Measurements from ENCODE around the gene HMCES.

Gene HMCES, protein sequence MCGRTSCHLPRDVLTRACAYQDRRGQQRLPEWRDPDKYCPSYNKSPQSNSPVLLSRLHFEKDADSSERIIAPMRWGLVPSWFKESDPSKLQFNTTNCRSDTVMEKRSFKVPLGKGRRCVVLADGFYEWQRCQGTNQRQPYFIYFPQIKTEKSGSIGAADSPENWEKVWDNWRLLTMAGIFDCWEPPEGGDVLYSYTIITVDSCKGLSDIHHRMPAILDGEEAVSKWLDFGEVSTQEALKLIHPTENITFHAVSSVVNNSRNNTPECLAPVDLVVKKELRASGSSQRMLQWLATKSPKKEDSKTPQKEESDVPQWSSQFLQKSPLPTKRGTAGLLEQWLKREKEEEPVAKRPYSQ

DNA sequence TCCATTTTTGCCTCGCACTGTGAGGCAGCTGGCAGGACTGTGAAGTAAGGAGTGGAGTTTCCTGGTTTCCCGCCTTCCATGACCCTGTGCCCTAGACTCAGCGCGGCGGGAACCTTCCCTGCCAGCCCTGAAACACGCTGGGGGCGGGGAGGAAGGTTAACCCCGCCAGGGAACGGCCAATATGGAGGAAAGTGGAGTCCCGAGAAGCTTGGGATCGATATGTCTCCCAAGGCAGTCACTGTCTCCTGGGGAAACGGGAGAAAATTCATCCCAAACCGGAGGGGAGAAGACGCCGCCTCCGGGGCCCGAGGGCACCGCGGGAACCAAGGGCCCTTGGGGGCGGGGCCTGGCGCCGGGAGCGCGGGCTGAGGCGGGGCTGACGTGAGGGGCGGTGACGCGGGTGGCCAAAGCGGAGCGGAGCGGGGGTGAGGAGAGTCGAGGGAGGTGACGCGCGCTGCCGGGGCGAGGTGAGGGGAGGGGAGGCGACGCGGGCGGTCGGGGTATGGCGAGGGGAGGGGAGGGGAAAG, at the start of gene HMCES:
Gene HMCES (plus strand): TSS at position 432 of the 527 bp plus-strand sequence. CDS start 863 bp downstream, outside the sequence.
- peak within 1 kb of the TSS; percentile 71 for H3K4me3 ChIP-seq (ENCODE audit: low read depth, low read length)
- no peak for DNase-seq (ENCODE audit: low read depth)
- TF ChIP-seq, protein P1, sequence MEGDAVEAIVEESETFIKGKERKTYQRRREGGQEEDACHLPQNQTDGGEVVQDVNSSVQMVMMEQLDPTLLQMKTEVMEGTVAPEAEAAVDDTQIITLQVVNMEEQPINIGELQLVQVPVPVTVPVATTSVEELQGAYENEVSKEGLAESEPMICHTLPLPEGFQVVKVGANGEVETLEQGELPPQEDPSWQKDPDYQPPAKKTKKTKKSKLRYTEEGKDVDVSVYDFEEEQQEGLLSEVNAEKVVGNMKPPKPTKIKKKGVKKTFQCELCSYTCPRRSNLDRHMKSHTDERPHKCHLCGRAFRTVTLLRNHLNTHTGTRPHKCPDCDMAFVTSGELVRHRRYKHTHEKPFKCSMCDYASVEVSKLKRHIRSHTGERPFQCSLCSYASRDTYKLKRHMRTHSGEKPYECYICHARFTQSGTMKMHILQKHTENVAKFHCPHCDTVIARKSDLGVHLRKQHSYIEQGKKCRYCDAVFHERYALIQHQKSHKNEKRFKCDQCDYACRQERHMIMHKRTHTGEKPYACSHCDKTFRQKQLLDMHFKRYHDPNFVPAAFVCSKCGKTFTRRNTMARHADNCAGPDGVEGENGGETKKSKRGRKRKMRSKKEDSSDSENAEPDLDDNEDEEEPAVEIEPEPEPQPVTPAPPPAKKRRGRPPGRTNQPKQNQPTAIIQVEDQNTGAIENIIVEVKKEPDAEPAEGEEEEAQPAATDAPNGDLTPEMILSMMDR (IDR thresholded peaks at IDR 0.05; ENCODE audit: low read depth, low read length, missing control alignments): no peak

- TF ChIP-seq, protein P1 (IDR thresholded peaks at IDR 0.05; ENCODE audit: low read depth, low read length, missing control alignments): no peak
Measured at GRCh38 chr3:129228891-129229585, 49.6 kb upstream of the HMCES start.

GRCh38 chr3:129230311-129231019, 48.2 kb upstream of the HMCES start:
- TF ChIP-seq, protein P1 (IDR thresholded peaks at IDR 0.05; ENCODE audit: low read depth, low read length, missing control alignments): no peak
- no peak for DNase-seq (ENCODE audit: low read depth)
- H3K4me3 ChIP-seq (ENCODE audit: low read depth, low read length): no peak overlapping the region

More at GRCh38 chr3:129228891-129229585, 49.6 kb upstream of the HMCES start:
- no peak overlapping the region for H3K4me3 ChIP-seq (ENCODE audit: low read depth, low read length)
- no peak for DNase-seq (ENCODE audit: low read depth)

DNA sequence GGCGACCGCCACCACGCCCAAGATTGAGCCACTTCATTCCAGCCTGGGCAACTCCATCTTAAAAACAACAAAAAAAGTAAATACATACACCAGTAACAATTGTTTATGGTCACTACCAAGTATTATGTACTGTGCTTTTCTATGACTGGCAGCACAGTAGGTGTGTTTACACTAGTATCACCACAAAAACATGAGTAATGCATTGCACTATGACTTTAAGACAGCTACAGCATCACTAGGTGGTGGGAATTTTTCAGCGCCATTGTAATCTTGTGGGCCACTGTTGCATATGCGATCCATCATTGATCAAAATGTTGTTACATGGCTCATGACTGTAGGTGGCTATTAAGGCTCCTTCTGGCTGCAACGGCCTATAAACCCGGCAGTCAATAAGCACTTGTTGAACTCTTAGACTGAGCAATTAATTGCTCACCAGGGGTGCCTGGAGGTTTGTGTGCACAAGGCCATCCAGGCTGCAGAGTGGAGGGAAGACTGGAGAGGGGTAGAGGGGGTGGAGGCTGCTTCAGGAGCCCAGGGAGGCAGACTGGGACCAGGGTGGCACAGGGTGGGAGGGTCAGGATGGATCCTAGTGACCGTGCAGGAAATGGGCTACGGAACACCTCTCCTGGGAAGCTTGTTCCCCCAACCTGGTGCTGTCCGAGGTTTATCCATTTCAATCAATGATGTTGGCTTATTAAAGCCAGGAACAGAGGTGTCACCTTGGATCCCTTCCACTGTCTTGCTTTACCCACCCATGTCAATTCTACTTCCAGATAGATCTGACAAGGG, 47.1 kb upstream of the HMCES start:
- DNase-seq (ENCODE audit: low read depth): no peak
- TF ChIP-seq, protein P1 (IDR thresholded peaks at IDR 0.05; ENCODE audit: low read depth, low read length, missing control alignments): no peak
- no peak overlapping the region for H3K4me3 ChIP-seq (ENCODE audit: low read depth, low read length)

- peak; percentile 80 for DNase-seq (ENCODE audit: low read depth)
- no peak overlapping the region for H3K4me3 ChIP-seq (ENCODE audit: low read depth, low read length)
- TF ChIP-seq, protein P1 (IDR thresholded peaks at IDR 0.05; ENCODE audit: low read depth, low read length, missing control alignments): no peak
Measured at GRCh38 chr3:129233538-129233937, 45.1 kb upstream of the HMCES start.

GRCh38 chr3:129234441-129234840, 44.2 kb upstream of the HMCES start:
- H3K4me3 ChIP-seq (ENCODE audit: low read depth, low read length): no peak overlapping the region

More at GRCh38 chr3:129234441-129234840, 44.2 kb upstream of the HMCES start:
- DNase-seq (ENCODE audit: low read depth): no peak
- TF ChIP-seq, protein P1 (IDR thresholded peaks at IDR 0.05; ENCODE audit: low read depth, low read length, missing control alignments): no peak
